CD4-positive, alpha-beta memory T cell (primary cell): ENCODE data around the gene PRPF31. TPM values are rescaled to one million over a fixed set of nuclear protein-coding genes. Genes with fewer than 3 reads are reported as not detected.
A peak's percentile ranks its signal among the peaks of the same experiment; 100 is the strongest.

Experiments
- CTCF ChIA-PET: fragments of 350-600 bp; sonication (Branson Sonifier 250); formaldehyde crosslinking; loops from one replicate; lab custom pipeline; 2021; ENCODE audit warnings: inconsistent platforms; ENCODE audit not compliant: partially characterized antibody; lab: Charles Lee
- POLR2A ChIA-PET: fragments of 350-600 bp; sonication (Branson Sonifier 250); formaldehyde crosslinking; loops from one replicate; lab custom pipeline; 2021; ENCODE audit not compliant: partially characterized antibody; lab: Charles Lee
- DNase-seq, 5 donors: peaks; one replicate each; pipeline versions ENCODE4 v3.0.0 to v3.0.0-alpha.2; 2020 to 2022; ENCODE audit warnings: mixed read lengths in 1 of 5
- H3K27ac ChIP-seq: one replicate; pipeline ENCODE4 v1.7.0; 2013; ENCODE audit warnings: low read depth, low read length
- H3K27me3 ChIP-seq: 2 replicates; pipeline ENCODE4 v1.7.0; 2013; ENCODE audit warnings: mild to moderate bottlenecking, low read length, moderate library complexity; ENCODE audit not compliant: insufficient read depth
- H3K36me3 ChIP-seq: 2 replicates; pipeline ENCODE4 v1.7.0; 2013; ENCODE audit warnings: mild to moderate bottlenecking, low read length, moderate library complexity; ENCODE audit not compliant: insufficient read depth
- H3K4me1 ChIP-seq: 2 replicates; pipeline ENCODE4 v1.7.0; 2013; ENCODE audit warnings: mild to moderate bottlenecking, low read length, moderate library complexity; ENCODE audit not compliant: insufficient read depth
- H3K4me3 ChIP-seq, 2 donors: one replicate each; pipeline ENCODE4 v1.7.0; 2013; ENCODE audit warnings: low read length in 2 of 2, mild to moderate bottlenecking in 1 of 2
- H3K9me3 ChIP-seq, 2 donors: one replicate each; pipeline ENCODE4 v1.7.0; 2013; ENCODE audit warnings: low read length in 2 of 2, control low read depth in 1 of 2; ENCODE audit not compliant: control insufficient read depth in 1 of 2
- H3K27ac Mint-ChIP-seq, 7 donors: one replicate each; pipeline ENCODE4 v1.8.0; 2020 to 2021; ENCODE audit warnings: mixed read lengths in 7 of 7, mild to moderate bottlenecking in 6 of 7, inconsistent platforms in 3 of 7, moderate library complexity in 3 of 7
- H3K27me3 Mint-ChIP-seq, 2 donors: one replicate each; pipeline ENCODE4 v1.8.0; 2020 to 2021; ENCODE audit warnings: mixed read lengths in 2 of 2
- H3K36me3 Mint-ChIP-seq, 2 donors: one replicate each; pipeline ENCODE4 v1.8.0; 2020 to 2021; ENCODE audit warnings: mixed read lengths in 2 of 2, inconsistent platforms in 1 of 2, mild to moderate bottlenecking in 1 of 2
- H3K4me1 Mint-ChIP-seq, 4 donors: one replicate each; pipeline ENCODE4 v1.8.0; 2020 to 2021; ENCODE audit warnings: mixed read lengths in 4 of 4, mild to moderate bottlenecking in 1 of 4
- H3K4me3 Mint-ChIP-seq, 8 donors: one replicate each; pipeline ENCODE4 v1.8.0; 2020 to 2021; ENCODE audit warnings: mixed read lengths in 8 of 8, mild to moderate bottlenecking in 7 of 8, moderate library complexity in 6 of 8, inconsistent platforms in 3 of 8
- H3K9me3 Mint-ChIP-seq, 8 donors: one replicate each; pipeline ENCODE4 v1.8.0; 2020 to 2021; ENCODE audit warnings: mixed read lengths in 8 of 8, mild to moderate bottlenecking in 5 of 8, inconsistent platforms in 3 of 8, moderate library complexity in 1 of 8
- intact Hi-C: fragments of 100-400 bp; cut with micrococcal nuclease; formaldehyde crosslinking; loops from one replicate; pipeline ENCODE4 v1.15.1; 2023
- polyA plus RNA-seq, 2 donors: library from polyadenylated mRNA; unstranded; fragments of 300-500 nt; fragmentation: Illumina TruSeq; gene quantifications; one replicate each; pipeline ENCODE4 v1.2.3, GENCODE V29; 2021
- total RNA-seq, 2 experiments: library from RNA; stranded (reverse); gene quantifications; one replicate each; pipeline ENCODE4 v1.2.3, GENCODE V29; 2021

PRPF31 gene
- total RNA-seq = 10 to 100 TPM; 77.6 to 80.0 TPM
- 10 to 100 TPM; 73.0 to 79.0 TPM for polyA plus RNA-seq

- ChIA-PET CTCF (interaction anchor here (0.8 to 3.0 kb wide), 4 partner anchors 13 to 22 kb away, joined by 3 to 13 read pairs (median 10); partner anchors contain the start of genes CNOT3 and NDUFA3), POLR2A (interaction anchor here (0.9 to 5.1 kb wide), 20 partner anchors 9 to 720 kb away, joined by 3 to 113 read pairs (median 5); partner anchors contain the start of genes CNOT3, LENG1, LENG8 and LENG9)
- H3K27ac ChIP-seq = peak within 1 kb of the TSS; percentile 75
- no peaks in the 10 kb centered on the region for H3K27me3 ChIP-seq
- H3K4me1 ChIP-seq = peaks cover 27% of the 10 kb centered on the region
- H3K9me3 ChIP-seq = no peaks in the 10 kb centered on the region
- intact Hi-C loops = loop anchor here (1.0 to 10.0 kb wide), 7 partner anchors 13 to 591 kb away; partner anchors contain the start of genes CNOT3, LENG1, LENG8 and NDUFA3
- Mint-ChIP-seq H3K27me3 (peaks cover 0 to 2% of the 10 kb centered on the region in 2 donors), H3K4me3 (peak within 1 kb of the TSS; percentile 86 to 99 (median 95)), H3K36me3 (peaks cover 24 to 37% of the 10 kb centered on the region in 2 donors), H3K27ac (peak within 1 kb of the TSS; percentile 91 to 97 (median 95)), H3K9me3 (peaks cover 0 to 8% (median 0%) of the 10 kb centered on the region in 8 donors), H3K4me1 (peaks cover 22 to 44% (median 28%) of the 10 kb centered on the region in 4 donors)
- peak within 1 kb of the TSS; percentile 80 to 81 for H3K4me3 ChIP-seq
- H3K36me3 ChIP-seq = peaks cover 17% of the 10 kb centered on the region
- peak; percentile 97 to 98 (median 97) for DNase-seq
Measured at GRCh38 chr19:54115109-54116063, at the start of gene PRPF31, which contains the start of gene TFPT. Gene PRPF31, plus strand, starts transcription at chr19:54115754. Its CDS starts 2,525 bp downstream, at chr19:54118279. Gene TFPT, minus strand, starts transcription at chr19:54115657. Its CDS starts 388 bp downstream, at chr19:54115269.

- DNase-seq = no peak
- Mint-ChIP-seq H3K9me3 (peaks cover 0 to 5% (median under 1%) of the 10 kb centered on the region in 8 donors), H3K27me3 (peaks cover 10 to 12% of the 10 kb centered on the region in 2 donors), H3K4me3 (no peak overlapping the region), H3K27ac (no peak overlapping the region), H3K36me3 (no peaks in the 10 kb centered on the region), H3K4me1 (no peaks in the 10 kb centered on the region)
- POLR2A ChIA-PET = no interaction called here
- Histone ChIP-seq H3K36me3 (no peaks in the 10 kb centered on the region), H3K4me3 (no peak overlapping the region), H3K27ac (no peak overlapping the region), H3K9me3 (no peaks in the 10 kb centered on the region), H3K4me1 (no peaks in the 10 kb centered on the region), H3K27me3 (no peaks in the 10 kb centered on the region)
- intact Hi-C loops = no loop called here
- CTCF ChIA-PET = interaction anchor here (1.1 kb wide), 1 partner anchor 276 kb away, joined by 3 read pairs; no protein-coding TSS in a partner anchor
Measured at GRCh38 chr19:54069470-54069869, 46.1 kb upstream of the PRPF31 start.

GRCh38 chr19:54073829-54074228 lies 41.7 kb upstream of the PRPF31 start:
- intact Hi-C loops = no loop called here
- Histone ChIP-seq H3K27me3 (no peaks in the 10 kb centered on the region), H3K27ac (no peak overlapping the region), H3K36me3 (no peaks in the 10 kb centered on the region), H3K4me1 (no peaks in the 10 kb centered on the region), H3K4me3 (no peak overlapping the region), H3K9me3 (no peaks in the 10 kb centered on the region)
- H3K27me3 Mint-ChIP-seq = peaks cover 4 to 6% of the 10 kb centered on the region in 2 donors
- H3K36me3 Mint-ChIP-seq = no peaks in the 10 kb centered on the region
- no peak overlapping the region for H3K27ac Mint-ChIP-seq
- H3K4me3 Mint-ChIP-seq = no peak overlapping the region
- ChIA-PET CTCF (no interaction called here), POLR2A (no interaction called here)
- DNase-seq = no peak
- H3K4me1 Mint-ChIP-seq = no peaks in the 10 kb centered on the region
- peaks cover 0 to 7% (median under 1%) of the 10 kb centered on the region in 8 donors for H3K9me3 Mint-ChIP-seq

- DNase-seq = no peak
- no peaks in the 10 kb centered on the region for H3K36me3 ChIP-seq
- intact Hi-C loops = no loop called here
- Mint-ChIP-seq H3K4me3 (no peak overlapping the region), H3K27me3 (peaks cover 2 to 4% of the 10 kb centered on the region in 2 donors), H3K36me3 (no peaks in the 10 kb centered on the region), H3K27ac (no peak overlapping the region), H3K9me3 (peaks cover 0 to 6% (median 1%) of the 10 kb centered on the region in 8 donors), H3K4me1 (no peaks in the 10 kb centered on the region)
- CTCF ChIA-PET = no interaction called here
- H3K4me3 ChIP-seq = no peak overlapping the region
- POLR2A ChIA-PET = no interaction called here
- no peaks in the 10 kb centered on the region for H3K27me3 ChIP-seq
- no peaks in the 10 kb centered on the region for H3K9me3 ChIP-seq
- H3K4me1 ChIP-seq = no peaks in the 10 kb centered on the region
- H3K27ac ChIP-seq = no peak overlapping the region
Measured at GRCh38 chr19:54074851-54075250, 40.7 kb upstream of the PRPF31 start.

GRCh38 chr19:54077334-54077733 lies 38.2 kb upstream of the PRPF31 start:
- peaks cover 0 to 2% of the 10 kb centered on the region in 2 donors for H3K27me3 Mint-ChIP-seq
- POLR2A ChIA-PET = no interaction called here
- no peak overlapping the region for H3K27ac ChIP-seq

GRCh38 chr19:54081032-54081431 lies 34.5 kb upstream of the PRPF31 start, which contains the start of gene TARM1:
Gene TARM1, minus strand, starts transcription at chr19:54081365. Its CDS starts 25 bp downstream, at chr19:54081340.
- ChIA-PET POLR2A (no interaction called here), CTCF (no interaction called here)
- Mint-ChIP-seq H3K27me3 (peaks cover 0 to 4% of the 10 kb centered on the region in 2 donors), H3K9me3 (peaks cover 0 to 27% (median 15%) of the 10 kb centered on the region in 8 donors), H3K36me3 (peaks cover 0 to 2% of the 10 kb centered on the region in 2 donors), H3K27ac (no peak within 1 kb of the TSS), H3K4me3 (no peak within 1 kb of the TSS), H3K4me1 (no peaks in the 10 kb centered on the region)
- H3K4me3 ChIP-seq = no peak within 1 kb of the TSS
- no peaks in the 10 kb centered on the region for H3K4me1 ChIP-seq
- no peak for DNase-seq
- intact Hi-C loops = no loop called here
- no peaks in the 10 kb centered on the region for H3K36me3 ChIP-seq
- no peaks in the 10 kb centered on the region for H3K27me3 ChIP-seq
- no peak within 1 kb of the TSS for H3K27ac ChIP-seq
- H3K9me3 ChIP-seq = peaks cover 0 to 4% of the 10 kb centered on the region in 2 donors

More at GRCh38 chr19:54077334-54077733, 38.2 kb upstream of the PRPF31 start:
- no peaks in the 10 kb centered on the region for H3K36me3 Mint-ChIP-seq
- Histone ChIP-seq H3K4me3 (no peak overlapping the region), H3K27me3 (no peaks in the 10 kb centered on the region), H3K36me3 (no peaks in the 10 kb centered on the region), H3K4me1 (no peaks in the 10 kb centered on the region), H3K9me3 (peaks cover 0 to 4% of the 10 kb centered on the region in 2 donors)
- CTCF ChIA-PET = no interaction called here
- no peak for DNase-seq
- H3K4me3 Mint-ChIP-seq = no peak overlapping the region
- peaks cover 0 to 21% (median 7%) of the 10 kb centered on the region in 8 donors for H3K9me3 Mint-ChIP-seq
- intact Hi-C loops = no loop called here
- H3K27ac Mint-ChIP-seq = no peak overlapping the region
- H3K4me1 Mint-ChIP-seq = no peaks in the 10 kb centered on the region

GRCh38 chr19:54084410-54084809 lies 31.1 kb upstream of the PRPF31 start:
- peaks cover 0 to 2% of the 10 kb centered on the region in 2 donors for H3K36me3 Mint-ChIP-seq

More at GRCh38 chr19:54084410-54084809, 31.1 kb upstream of the PRPF31 start:
- Histone ChIP-seq H3K4me3 (no peak overlapping the region), H3K9me3 (peaks cover 0 to 4% of the 10 kb centered on the region in 2 donors), H3K4me1 (no peaks in the 10 kb centered on the region), H3K36me3 (no peaks in the 10 kb centered on the region), H3K27ac (no peak overlapping the region), H3K27me3 (no peaks in the 10 kb centered on the region)
- intact Hi-C loops = no loop called here
- peaks cover 0 to 27% (median 15%) of the 10 kb centered on the region in 8 donors for H3K9me3 Mint-ChIP-seq
- peaks cover 0 to 7% of the 10 kb centered on the region in 2 donors for H3K27me3 Mint-ChIP-seq
- no peak overlapping the region for H3K27ac Mint-ChIP-seq
- POLR2A ChIA-PET = no interaction called here
- no peak for DNase-seq
- no peaks in the 10 kb centered on the region for H3K4me1 Mint-ChIP-seq
- H3K4me3 Mint-ChIP-seq = no peak overlapping the region
- CTCF ChIA-PET = no interaction called here
